Skeletal muscle tissue (tissue), 4 donors: Measurements from ENCODE around the gene EPHB1. TPM values are rescaled to one million over a fixed set of nuclear protein-coding genes. Genes with fewer than 3 reads are reported as not detected.

Source experiments
- H3K27ac ChIP-seq: one replicate; pipeline ENCODE4 v1.7.0; 2013; ENCODE audit warnings: mild to moderate bottlenecking, low read depth, low read length, inconsistent platforms
- H3K27me3 ChIP-seq, 3 donors: one replicate each; pipeline ENCODE4 v1.7.0; 2013; ENCODE audit warnings: low read length in 3 of 3; ENCODE audit not compliant: control insufficient read depth in 3 of 3, insufficient read depth in 3 of 3
- H3K36me3 ChIP-seq, 3 donors: one replicate each; pipeline ENCODE4 v1.7.0; 2013; ENCODE audit warnings: low read length in 3 of 3; ENCODE audit not compliant: control insufficient read depth in 3 of 3, insufficient read depth in 3 of 3
- H3K4me1 ChIP-seq, 3 donors: one replicate each; pipeline ENCODE4 v1.7.0; 2013; ENCODE audit warnings: low read length in 3 of 3, mild to moderate bottlenecking in 3 of 3; ENCODE audit not compliant: control insufficient read depth in 3 of 3, insufficient read depth in 3 of 3
- H3K4me3 ChIP-seq, 3 donors: one replicate each; pipeline ENCODE4 v1.7.0; 2013; ENCODE audit warnings: low read length in 3 of 3
- H3K9ac ChIP-seq, 3 donors: one replicate each; pipeline ENCODE4 v1.7.0; 2013; ENCODE audit warnings: low read length in 3 of 3, mild to moderate bottlenecking in 3 of 3, moderate library complexity in 2 of 3, low read depth in 1 of 3
- H3K9me3 ChIP-seq, 3 donors: one replicate each; pipeline ENCODE4 v1.7.0; 2013; ENCODE audit warnings: low read length in 3 of 3; ENCODE audit not compliant: control insufficient read depth in 3 of 3
- total RNA-seq: library from RNA; depleted of rRNA; stranded (reverse); fragments of >200 nt; gene quantifications from one replicate; pipeline ENCODE4 v1.2.3, GENCODE V29; 2014
- donor health status: Osteomylitis.

EPHB1 gene
- total RNA-seq, 1 donor from 2014 or later: 5.7 TPM

- Histone ChIP-seq H3K9me3 (peaks cover 0 to 2% (median 0%) of the 10 kb centered on the region in 3 donors), H3K9ac (no peak overlapping the region), H3K4me1 (peaks cover 6 to 28% (median 10%) of the 10 kb centered on the region in 3 donors), H3K27me3 (no peaks in the 10 kb centered on the region), H3K36me3 (no peaks in the 10 kb centered on the region), H3K4me3 (no peak overlapping the region), H3K27ac (no peak overlapping the region)
Measured at GRCh38 chr3:134867277-134867676, 72.2 kb downstream of the EPHB1 start.

DNA sequence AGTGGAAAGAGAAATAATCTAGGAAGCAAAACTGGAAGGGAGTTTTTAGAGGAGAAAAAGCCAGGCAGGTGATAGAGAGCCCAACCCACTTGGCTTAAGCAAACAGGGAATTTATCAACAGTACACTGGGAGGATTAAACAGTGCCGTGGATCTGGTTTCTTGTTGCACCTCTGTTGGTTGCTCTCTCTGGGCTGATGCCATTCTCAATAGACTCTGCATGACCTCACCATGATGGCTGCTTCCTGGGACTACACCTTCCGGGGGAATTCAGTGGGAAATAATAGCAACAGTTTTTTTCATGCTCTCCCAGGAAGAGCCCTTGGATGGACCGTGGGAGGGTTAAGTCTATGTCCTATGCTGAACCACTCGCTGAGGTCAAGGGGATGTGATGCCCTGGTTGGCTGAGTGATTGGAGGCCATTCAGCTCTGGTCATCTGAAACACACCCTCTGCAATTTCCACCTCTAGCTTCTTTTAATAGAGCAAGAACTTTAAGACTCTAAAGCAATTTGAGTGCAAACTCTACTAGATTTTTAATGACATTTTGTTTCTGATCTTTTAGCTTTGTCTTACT lies 74.2 kb downstream of the EPHB1 start:
- H3K9me3 ChIP-seq: peaks cover 0 to 2% (median 0%) of the 10 kb centered on the region in 3 donors
- no peak overlapping the region for H3K4me3 ChIP-seq
- H3K4me1 ChIP-seq: peaks cover under 1 to 21% (median 6%) of the 10 kb centered on the region in 3 donors
- H3K9ac ChIP-seq: no peak overlapping the region
- H3K36me3 ChIP-seq: no peaks in the 10 kb centered on the region
- H3K27ac ChIP-seq: no peak overlapping the region
- H3K27me3 ChIP-seq: no peaks in the 10 kb centered on the region

DNA sequence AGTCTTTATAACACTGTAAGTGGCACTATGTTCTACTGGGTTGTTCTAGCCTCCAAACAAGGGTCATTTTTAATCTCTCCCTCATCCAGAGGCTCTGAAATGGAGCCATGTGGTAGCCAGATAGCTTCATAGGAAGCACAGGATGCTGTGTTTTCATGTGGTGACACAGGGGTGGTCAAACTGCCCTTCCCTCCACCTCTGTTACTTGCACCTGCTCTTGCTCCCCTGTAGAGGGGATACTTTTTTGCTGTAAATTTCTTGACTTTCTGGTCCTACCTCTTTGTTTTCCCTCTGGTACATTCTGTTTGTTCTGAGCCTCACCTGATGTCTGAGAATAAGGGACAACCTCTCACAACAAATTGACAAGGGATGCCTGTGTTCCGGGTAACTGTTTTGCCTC lies 76.8 kb downstream of the EPHB1 start:
- no peak overlapping the region for H3K4me3 ChIP-seq
- H3K9me3 ChIP-seq: no peaks in the 10 kb centered on the region
- no peak overlapping the region for H3K27ac ChIP-seq
- H3K27me3 ChIP-seq: no peaks in the 10 kb centered on the region
- no peak overlapping the region for H3K9ac ChIP-seq
- no peaks in the 10 kb centered on the region for H3K36me3 ChIP-seq
- peaks cover 3 to 22% (median 6%) of the 10 kb centered on the region in 3 donors for H3K4me1 ChIP-seq

DNA sequence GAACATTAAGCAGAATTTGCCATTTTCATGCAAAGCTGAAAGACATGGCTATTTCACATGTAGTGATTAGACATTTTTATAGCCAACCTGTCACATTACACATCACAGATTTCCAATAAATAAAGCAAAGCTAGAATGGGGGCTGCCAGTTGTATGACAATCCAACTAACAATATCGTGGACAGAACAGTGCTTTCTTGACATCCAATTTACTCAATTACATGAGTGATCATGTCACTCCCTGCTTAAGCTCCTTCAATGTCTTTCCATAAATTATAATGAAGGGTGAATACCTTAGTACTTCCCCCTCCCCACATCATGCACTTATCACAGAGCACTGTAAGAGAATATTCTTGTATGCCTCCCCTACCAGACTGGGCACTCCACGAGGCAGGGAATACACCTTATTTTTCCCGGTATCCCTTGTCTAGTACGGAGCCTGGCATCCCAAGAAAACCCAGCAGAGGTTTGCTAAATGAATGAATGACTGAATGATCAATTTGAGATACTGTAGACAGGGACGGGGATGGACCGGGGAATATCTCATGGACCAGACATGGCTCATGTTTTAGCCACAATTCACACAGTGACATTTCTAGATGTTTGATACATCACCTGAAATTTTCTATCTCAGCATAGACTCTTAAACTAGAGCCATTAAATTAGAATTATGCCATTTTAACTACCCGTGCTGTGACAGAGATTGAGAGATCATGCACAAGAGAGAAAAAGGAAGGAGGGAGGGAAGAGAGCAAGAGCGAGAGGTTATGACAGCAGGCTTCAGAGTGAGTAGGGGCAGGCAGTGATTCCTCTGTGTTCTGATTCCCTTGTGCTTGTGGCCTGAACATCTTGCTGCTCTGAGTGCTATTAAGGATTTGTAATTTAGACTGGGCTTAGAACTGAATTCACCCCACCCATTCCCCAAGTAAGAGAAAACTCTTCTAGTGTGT lies 77.7 kb downstream of the EPHB1 start:
- H3K36me3 ChIP-seq: no peaks in the 10 kb centered on the region
- no peaks in the 10 kb centered on the region for H3K9me3 ChIP-seq
- no peak overlapping the region for H3K27ac ChIP-seq
- H3K9ac ChIP-seq: no peak overlapping the region
- H3K27me3 ChIP-seq: no peaks in the 10 kb centered on the region
- peaks cover 3 to 22% (median 6%) of the 10 kb centered on the region in 3 donors for H3K4me1 ChIP-seq
- H3K4me3 ChIP-seq: no peak overlapping the region

DNA sequence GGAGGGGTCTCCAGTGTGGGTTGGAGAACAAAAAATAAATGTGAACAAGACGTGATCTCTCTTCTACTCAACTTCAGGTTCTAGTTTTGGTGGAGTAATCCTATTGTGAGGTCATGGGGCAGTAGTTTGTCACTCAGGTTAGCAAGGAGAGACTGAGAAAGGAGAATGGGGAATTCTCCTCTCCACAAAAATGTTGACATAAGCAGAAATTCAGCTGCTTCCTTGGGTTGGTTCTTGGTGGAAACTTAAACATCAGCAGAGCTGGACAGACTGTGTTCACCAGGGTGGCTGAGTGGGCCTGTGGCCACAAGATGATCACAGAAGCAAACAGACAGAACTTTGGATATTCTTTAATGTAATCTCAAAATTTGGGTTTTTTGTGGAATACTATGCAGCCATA lies 78.7 kb downstream of the EPHB1 start:
- H3K4me1 ChIP-seq: peaks cover 3 to 20% (median 6%) of the 10 kb centered on the region in 3 donors
- no peaks in the 10 kb centered on the region for H3K9me3 ChIP-seq
- H3K27me3 ChIP-seq: no peaks in the 10 kb centered on the region
- H3K27ac ChIP-seq: no peak overlapping the region
- no peak overlapping the region for H3K9ac ChIP-seq
- no peak overlapping the region for H3K4me3 ChIP-seq
- H3K36me3 ChIP-seq: no peaks in the 10 kb centered on the region

DNA sequence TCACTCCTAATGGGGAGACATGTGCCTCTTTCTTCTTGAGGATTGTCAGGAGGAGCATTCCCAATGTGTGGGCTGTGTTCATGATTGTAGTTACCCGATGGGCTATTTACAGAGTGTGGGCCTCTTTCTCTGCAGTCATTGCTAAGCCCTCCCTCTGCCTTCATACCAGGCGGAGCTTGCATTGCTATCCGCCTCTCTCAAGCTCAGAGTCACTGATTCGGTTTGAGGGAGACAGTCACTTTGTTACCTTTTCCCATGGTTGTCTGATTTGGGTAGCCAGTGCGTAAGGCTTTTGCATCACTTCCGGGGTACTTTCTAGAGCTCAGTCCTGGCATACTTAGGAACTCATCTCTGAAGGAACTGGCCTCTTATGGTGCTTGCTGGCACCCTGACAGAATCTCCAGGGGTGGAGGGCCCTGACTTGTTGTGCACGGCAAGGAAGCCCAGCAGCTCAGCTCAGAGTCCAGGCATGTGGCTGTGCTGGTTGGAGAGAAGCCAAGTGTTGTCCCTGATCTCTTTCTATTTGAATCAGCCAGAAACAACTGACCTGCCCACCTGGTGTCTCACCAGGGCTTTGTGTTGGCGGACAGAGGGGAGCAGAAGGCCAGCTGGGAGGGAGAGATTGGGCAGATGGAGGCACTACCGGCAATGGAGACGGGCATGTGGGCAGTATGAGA lies 79.8 kb downstream of the EPHB1 start:
- H3K27ac ChIP-seq: no peak overlapping the region
- H3K27me3 ChIP-seq: no peaks in the 10 kb centered on the region
- H3K36me3 ChIP-seq: no peaks in the 10 kb centered on the region
- H3K4me1 ChIP-seq: peaks cover 0 to 13% (median 3%) of the 10 kb centered on the region in 3 donors
- H3K4me3 ChIP-seq: no peak overlapping the region
- no peaks in the 10 kb centered on the region for H3K9me3 ChIP-seq
- no peak overlapping the region for H3K9ac ChIP-seq

DNA sequence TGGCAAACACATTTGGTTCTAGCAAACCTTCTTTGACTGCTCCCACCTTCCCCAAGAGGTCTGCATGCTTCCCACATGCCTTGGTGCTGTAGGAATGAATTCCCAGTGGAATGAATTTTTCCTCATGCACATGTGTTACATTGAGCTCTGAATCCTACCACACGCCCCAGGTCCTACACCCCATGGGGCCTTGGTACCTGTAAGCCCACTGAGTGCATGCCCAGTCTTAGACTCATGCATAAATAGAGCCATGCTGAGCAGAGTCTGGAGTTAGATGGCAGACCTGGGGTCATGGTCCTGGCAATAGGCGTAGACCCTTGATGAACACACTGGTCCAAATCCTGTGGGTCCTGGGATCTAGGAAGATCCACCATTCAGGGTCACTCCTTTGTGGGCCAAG lies 81.8 kb downstream of the EPHB1 start:
- no peak overlapping the region for H3K4me3 ChIP-seq
- no peak overlapping the region for H3K27ac ChIP-seq
- H3K4me1 ChIP-seq: peaks cover 0 to 4% (median 3%) of the 10 kb centered on the region in 3 donors
- H3K9me3 ChIP-seq: no peaks in the 10 kb centered on the region
- H3K36me3 ChIP-seq: no peaks in the 10 kb centered on the region
- no peak overlapping the region for H3K9ac ChIP-seq
- H3K27me3 ChIP-seq: no peaks in the 10 kb centered on the region

GRCh38 chr3:134877788-134878187 lies 82.7 kb downstream of the EPHB1 start:
- Histone ChIP-seq H3K36me3 (no peaks in the 10 kb centered on the region), H3K4me3 (no peak overlapping the region), H3K4me1 (peaks cover 0 to 4% (median 3%) of the 10 kb centered on the region in 3 donors), H3K9me3 (no peaks in the 10 kb centered on the region), H3K9ac (no peak overlapping the region), H3K27me3 (no peaks in the 10 kb centered on the region), H3K27ac (no peak overlapping the region)

DNA sequence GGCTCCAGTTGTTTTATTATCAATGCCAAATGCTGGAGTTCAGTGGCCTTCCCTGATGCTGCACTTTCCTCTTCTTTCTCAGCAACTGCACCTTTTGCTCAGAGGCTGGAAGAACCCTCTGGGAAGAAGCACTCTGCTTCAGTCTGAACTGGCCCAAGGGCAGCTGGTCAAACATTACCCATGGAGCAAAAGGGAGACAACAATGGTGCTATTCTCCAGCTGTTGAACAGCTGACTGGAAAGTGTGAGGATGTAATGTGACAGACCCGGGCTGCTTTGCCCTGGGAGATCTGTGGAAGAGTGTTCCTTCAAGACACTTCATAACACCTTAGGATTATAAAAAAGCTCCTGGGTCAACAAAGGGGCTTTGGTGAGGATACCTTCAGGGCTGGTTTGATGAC lies 84.9 kb downstream of the EPHB1 start:
- H3K4me1 ChIP-seq: peaks cover 0 to 9% (median 4%) of the 10 kb centered on the region in 3 donors
- no peaks in the 10 kb centered on the region for H3K36me3 ChIP-seq
- no peaks in the 10 kb centered on the region for H3K9me3 ChIP-seq
- no peak overlapping the region for H3K4me3 ChIP-seq
- H3K9ac ChIP-seq: no peak overlapping the region
- no peaks in the 10 kb centered on the region for H3K27me3 ChIP-seq
- H3K27ac ChIP-seq: no peak overlapping the region

DNA sequence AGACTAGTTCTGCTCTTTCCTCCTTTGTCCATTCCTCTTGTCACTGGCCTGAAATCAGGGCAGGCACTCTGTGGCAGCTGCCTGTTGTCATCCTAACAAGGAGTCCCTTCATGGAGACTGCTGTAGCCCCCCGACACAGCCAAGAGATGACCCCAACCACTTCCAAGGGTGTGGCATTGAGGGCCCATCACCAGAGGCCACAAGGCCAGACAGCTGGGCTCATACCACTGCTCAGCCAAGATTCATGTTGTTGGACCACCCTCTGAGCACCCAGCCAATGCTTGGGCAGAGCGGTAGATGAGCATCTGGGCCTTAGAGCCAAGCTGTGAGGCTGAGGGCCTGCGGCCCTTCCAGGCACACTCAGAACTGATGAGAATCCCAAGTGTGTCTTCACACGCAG lies 85.4 kb downstream of the EPHB1 start:
- Histone ChIP-seq H3K9me3 (no peaks in the 10 kb centered on the region), H3K4me1 (peaks cover 0 to 9% (median 2%) of the 10 kb centered on the region in 3 donors), H3K27me3 (no peaks in the 10 kb centered on the region), H3K9ac (no peak overlapping the region), H3K36me3 (no peaks in the 10 kb centered on the region), H3K27ac (no peak overlapping the region), H3K4me3 (no peak overlapping the region)
